Mesenchymal stem cell (in vitro differentiated cells and primary cell): Measurements from ENCODE around the gene NANOG.
"Not testable (repeated sequence)": the region's sequence is repeated elsewhere in the genome, so short reads cannot be mapped to it uniquely, and the experiment has no call there.

Experiments used
- DNase-seq: peaks from one replicate; pipeline ENCODE4 v3.0.0-alpha.2; 2013
- H2AFZ ChIP-seq: one replicate; pipeline ENCODE4 v1.6.1; 2013; ENCODE audit warnings: low read depth, mild to moderate bottlenecking, control low read depth, inconsistent platforms, low read length, moderate library complexity
- H2AK5ac ChIP-seq: 2 replicates; pipeline ENCODE4 v1.6.1; 2013; ENCODE audit warnings: low read length, moderate library complexity, mild to moderate bottlenecking, inconsistent platforms; ENCODE audit not compliant: severe bottlenecking
- H2BK120ac ChIP-seq: one replicate; pipeline ENCODE4 v1.6.1; 2013; ENCODE audit warnings: low read depth, mild to moderate bottlenecking, inconsistent platforms, low read length, moderate library complexity
- H2BK12ac ChIP-seq, 2 experiments: one replicate each; pipeline ENCODE4 v1.6.1; 2013; ENCODE audit warnings: inconsistent platforms in 2 of 2, low read length in 2 of 2, mild to moderate bottlenecking in 2 of 2, moderate library complexity in 2 of 2, control low read depth in 1 of 2
- H2BK15ac ChIP-seq: one replicate; pipeline ENCODE4 v1.6.1; 2013; ENCODE audit warnings: mild to moderate bottlenecking, low read depth, inconsistent platforms; ENCODE audit not compliant: poor library complexity, severe bottlenecking
- H2BK5ac ChIP-seq: 2 replicates; pipeline ENCODE4 v1.6.1; 2013; ENCODE audit warnings: low read depth, mild to moderate bottlenecking, low read length, control low read depth, inconsistent platforms; ENCODE audit not compliant: poor library complexity, severe bottlenecking
- H3K14ac ChIP-seq, 2 experiments: one replicate each; pipeline ENCODE4 v1.6.1; 2013; ENCODE audit warnings: inconsistent platforms in 2 of 2, low read length in 2 of 2, control low read depth in 1 of 2, mild to moderate bottlenecking in 1 of 2, moderate library complexity in 1 of 2
- H3K18ac ChIP-seq, 2 experiments: one replicate each; pipeline ENCODE4 v1.6.1; 2013; ENCODE audit warnings: inconsistent platforms in 2 of 2, low read length in 2 of 2, control low read depth in 1 of 2, low read depth in 1 of 2, mild to moderate bottlenecking in 1 of 2
- H3K23ac ChIP-seq, 2 experiments: one replicate each; pipeline ENCODE4 v1.6.1; 2013; ENCODE audit warnings: inconsistent platforms in 2 of 2, low read length in 2 of 2, mild to moderate bottlenecking in 2 of 2, moderate library complexity in 2 of 2, control low read depth in 1 of 2
- H3K27ac ChIP-seq: 2 replicates; pipeline ENCODE4 v1.5.1; 2013; ENCODE audit warnings: mild to moderate bottlenecking, moderate library complexity, low read length, control low read depth, inconsistent platforms; ENCODE audit not compliant: poor library complexity, severe bottlenecking
- H3K27me3 ChIP-seq, 2 experiments: 2 replicates each; pipeline versions ENCODE4 v1.6.1 to v1.7.0; 2013; ENCODE audit warnings: low read length in 2 of 2, mild to moderate bottlenecking in 2 of 2, moderate library complexity in 2 of 2, control low read depth in 1 of 2, inconsistent platforms in 1 of 2; ENCODE audit not compliant: control insufficient read depth in 1 of 2, insufficient read depth in 1 of 2
- H3K36me3 ChIP-seq, 2 experiments: 2 replicates each; pipeline versions ENCODE4 v1.6.1 to v1.7.0; 2013; ENCODE audit warnings: low read length in 2 of 2, control low read depth in 1 of 2, inconsistent platforms in 1 of 2, low read depth in 1 of 2, mild to moderate bottlenecking in 1 of 2; ENCODE audit not compliant: insufficient read depth in 2 of 2, control insufficient read depth in 1 of 2
- H3K4ac ChIP-seq, 2 experiments: one replicate each; pipeline ENCODE4 v1.6.1; 2013; ENCODE audit warnings: inconsistent platforms in 2 of 2, low read length in 2 of 2, mild to moderate bottlenecking in 2 of 2, moderate library complexity in 2 of 2, control low read depth in 1 of 2, low read depth in 1 of 2
- H3K4me1 ChIP-seq: 2 replicates; pipeline ENCODE4 v1.6.1; 2013; ENCODE audit warnings: low read depth, low read length, control low read depth; ENCODE audit not compliant: control insufficient read depth, insufficient read depth
- H3K4me2 ChIP-seq: 2 replicates; pipeline ENCODE4 v1.6.1; 2013; ENCODE audit warnings: low read length, mild to moderate bottlenecking, inconsistent platforms; ENCODE audit not compliant: poor library complexity, severe bottlenecking
- H3K4me3 ChIP-seq, 2 experiments: 2 replicates each; pipeline versions ENCODE4 v1.5.1 to v1.7.0; 2013; ENCODE audit warnings: low read length in 2 of 2, mild to moderate bottlenecking in 2 of 2, control low read depth in 1 of 2, low read depth in 1 of 2; ENCODE audit not compliant: insufficient read depth in 1 of 2
- H3K79me1 ChIP-seq: replicated peaks from 2 replicates; pipeline ENCODE4 v1.6.1; 2013; ENCODE audit warnings: mild to moderate bottlenecking, control low read depth, low read length, inconsistent platforms; ENCODE audit not compliant: poor library complexity, severe bottlenecking
- H3K9ac ChIP-seq: 2 replicates; pipeline ENCODE4 v1.7.0; 2013; ENCODE audit warnings: mild to moderate bottlenecking, low read length, moderate library complexity
- H3K9me3 ChIP-seq: 2 replicates; pipeline ENCODE4 v1.7.0; 2013; ENCODE audit warnings: mild to moderate bottlenecking, low read length; ENCODE audit not compliant: control insufficient read depth
- H4K8ac ChIP-seq: one replicate; pipeline ENCODE4 v1.6.1; 2013; ENCODE audit warnings: inconsistent platforms, mild to moderate bottlenecking, low read length, moderate library complexity
- H4K91ac ChIP-seq: one replicate; pipeline ENCODE4 v1.6.1; 2013; ENCODE audit warnings: mild to moderate bottlenecking, low read length, inconsistent platforms
- WGBS: methylation state at CpG from one replicate; pipeline ENCODE4 v1.1.7; 2013; ENCODE audit warnings: mixed read lengths; 5-methylcytosine and 5-hydroxymethylcytosine counted together

NANOG gene

DNA sequence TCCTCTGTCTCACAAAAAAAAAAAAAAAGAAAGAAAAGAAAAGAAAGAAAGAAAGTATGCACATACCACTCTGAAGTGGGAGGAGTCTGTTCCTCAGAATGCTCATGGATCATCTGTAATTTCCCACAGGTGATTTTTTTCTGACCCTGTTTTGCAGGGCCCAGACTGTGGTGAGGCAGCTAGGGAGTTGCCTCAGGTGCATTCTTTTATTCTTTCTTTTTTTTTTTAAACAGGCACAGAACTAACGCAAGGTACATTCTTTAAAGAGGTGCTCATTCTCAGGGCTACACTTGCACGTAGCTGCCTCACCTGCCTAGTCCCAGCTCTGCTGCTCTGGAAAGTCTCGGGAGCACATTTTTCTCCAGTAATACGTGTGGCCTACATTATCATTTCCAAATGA, 36.6 kb downstream of the NANOG start:
- not testable (repeated sequence) for H3K23ac ChIP-seq, H3K9ac ChIP-seq, H3K4ac ChIP-seq, H3K9me3 ChIP-seq, H3K27me3 ChIP-seq, H2BK5ac ChIP-seq, H3K27ac ChIP-seq, H3K4me3 ChIP-seq, H3K79me1 ChIP-seq, H2BK15ac ChIP-seq, H2BK12ac ChIP-seq, H3K4me2 ChIP-seq, H2AFZ ChIP-seq, H2AK5ac ChIP-seq, H4K8ac ChIP-seq, H3K18ac ChIP-seq, H4K91ac ChIP-seq, H3K36me3 ChIP-seq, H2BK120ac ChIP-seq, H3K14ac ChIP-seq, DNase-seq, H3K4me1 ChIP-seq
- WGBS: no CpG with 5 or more reads among the region's 4 CpGs

DNA sequence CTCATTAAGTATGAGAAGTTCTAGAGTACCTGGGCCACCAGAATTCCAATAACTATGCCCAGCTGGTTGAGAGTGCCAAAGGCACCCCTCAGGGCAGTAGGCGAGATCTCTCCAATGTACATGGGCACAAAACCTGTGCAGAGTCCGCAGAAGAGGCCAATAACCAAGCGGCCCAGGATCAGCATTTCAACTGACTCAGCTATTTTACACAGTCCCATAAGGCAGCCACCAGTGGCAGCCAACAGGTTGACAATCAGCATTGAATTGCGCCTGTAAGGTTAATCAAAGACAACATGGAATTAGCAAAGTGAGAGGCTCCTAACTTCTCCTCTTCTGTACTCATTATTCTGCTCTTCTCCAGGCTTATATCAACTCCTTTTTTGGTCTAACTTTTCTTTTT, 40.5 kb downstream of the NANOG start:
- not testable (repeated sequence) for H3K18ac ChIP-seq, H3K4ac ChIP-seq, H2BK5ac ChIP-seq, H3K27ac ChIP-seq, H2BK15ac ChIP-seq, H2AK5ac ChIP-seq, H3K4me3 ChIP-seq, H3K4me1 ChIP-seq, H3K9ac ChIP-seq, H3K4me2 ChIP-seq, H3K9me3 ChIP-seq, H4K8ac ChIP-seq, H2BK120ac ChIP-seq, H2BK12ac ChIP-seq, H3K23ac ChIP-seq, H4K91ac ChIP-seq, H3K36me3 ChIP-seq, H3K27me3 ChIP-seq, H3K14ac ChIP-seq, H2AFZ ChIP-seq, H3K79me1 ChIP-seq, DNase-seq
- 98% methylated on average over 4 of the region's 4 CpGs for WGBS

DNA sequence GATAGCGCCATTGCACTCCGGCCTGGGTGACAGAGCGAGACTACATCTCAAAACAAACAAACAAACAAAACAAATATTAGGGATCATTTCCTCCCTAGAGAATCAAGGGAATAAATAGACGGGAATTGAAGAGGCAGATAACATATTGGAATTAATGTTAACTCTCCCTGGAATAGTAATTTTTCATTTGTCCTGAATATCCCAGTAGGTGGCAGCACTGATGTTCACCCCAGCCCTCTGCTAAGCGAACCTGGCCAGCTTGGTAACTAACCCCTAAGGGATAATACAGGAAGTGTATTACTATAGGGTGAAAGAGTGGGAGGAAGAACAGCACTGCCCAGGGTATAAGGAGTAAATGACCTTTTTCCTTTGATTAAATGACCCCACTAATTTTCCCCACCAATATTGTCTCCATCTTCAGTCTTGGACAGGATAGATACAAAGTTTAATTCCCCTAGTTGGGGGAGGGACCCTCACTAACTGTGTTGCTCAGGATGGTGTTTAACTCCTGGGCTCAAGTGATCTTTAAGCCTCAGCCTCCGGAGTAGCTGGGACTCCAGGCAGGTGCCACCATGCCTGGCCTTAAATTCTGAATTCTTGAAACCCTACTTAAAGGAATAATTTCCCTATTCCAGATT, 43.0 kb downstream of the NANOG start:
- Histone ChIP-seq H3K4me1 (no peaks in the 10 kb centered on the region), H3K23ac (no peak overlapping the region), H3K27ac (no peak overlapping the region), H3K4me3 (no peak overlapping the region), H3K14ac (no peak overlapping the region), H2BK12ac (no peak overlapping the region), H3K9me3 (no peaks in the 10 kb centered on the region), H3K9ac (no peak overlapping the region), H2AK5ac (no peak overlapping the region), H3K4ac (no peak overlapping the region), H2BK15ac (no peak overlapping the region), H3K79me1 (no peaks in the 10 kb centered on the region), H2BK5ac (no peak overlapping the region), H3K18ac (no peak overlapping the region), H3K36me3 (no peaks in the 10 kb centered on the region), H3K4me2 (no peak overlapping the region), H2BK120ac (no peak overlapping the region), H3K27me3 (no peaks in the 10 kb centered on the region), H4K8ac (no peak overlapping the region), H2AFZ (no peak overlapping the region), H4K91ac (no peak overlapping the region)
- DNase-seq: peak; percentile 70
- WGBS: 77% methylated on average over 1 of the region's 6 CpGs

DNA sequence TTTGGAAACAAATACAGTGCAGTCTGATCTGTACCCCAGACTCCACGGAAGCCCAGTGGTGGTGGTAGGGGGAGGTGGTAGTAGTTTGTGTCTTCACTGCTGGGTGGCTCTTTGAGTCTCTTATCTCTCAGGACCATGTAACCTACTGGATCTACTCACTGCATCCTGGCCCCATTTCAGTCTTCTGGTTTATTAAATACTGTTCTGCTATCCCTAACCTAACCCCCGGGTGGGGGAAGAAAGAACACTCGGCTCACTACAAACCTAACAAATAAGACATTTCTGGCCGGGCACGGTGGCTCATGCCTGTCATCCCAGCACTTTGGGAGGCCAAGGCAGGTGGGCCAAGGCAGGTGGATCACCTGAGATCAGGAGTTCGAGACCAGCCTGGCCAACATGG, 44.0 kb downstream of the NANOG start:
- H3K27ac ChIP-seq, H3K4me2 ChIP-seq, H2AK5ac ChIP-seq, H3K23ac ChIP-seq, H3K4me1 ChIP-seq, H2BK12ac ChIP-seq, H3K27me3 ChIP-seq, H3K9ac ChIP-seq, H3K18ac ChIP-seq, H3K4me3 ChIP-seq, DNase-seq, H4K8ac ChIP-seq, H3K36me3 ChIP-seq, H2BK15ac ChIP-seq, H3K14ac ChIP-seq, H3K79me1 ChIP-seq, H2BK5ac ChIP-seq, H2AFZ ChIP-seq, H2BK120ac ChIP-seq, H3K4ac ChIP-seq, H3K9me3 ChIP-seq, H4K91ac ChIP-seq: not testable (repeated sequence)
- 77% methylated on average over 5 of the region's 6 CpGs for WGBS
